ENCODE measurements around the gene PEMT. TPM values are rescaled to one million over a fixed set of nuclear protein-coding genes. Genes with fewer than 3 reads are reported as not detected.

PEMT gene
- total RNA-seq, 4 donors from 2014 or later, result 3.2 to 10.2 (median 7.1) TPM

- intact Hi-C loops (cut with DNase I; ENCODE audit: low total_unique reads) (no loop called here), in situ Hi-C loops (cut with MboI; ENCODE audit: low pct_ligation_motif_present in 1 of 4, low pct_unique_long_range_greater_than_20kb in 1 of 4, low sequenced_read_pairs in 3 of 4) (no loop called here)
- H3K27me3 ChIP-seq, result peaks cover 7% of the 10 kb centered on the region
- peak; percentile 59 for DNase-seq
- WGBS, 2 donors (ENCODE audit: low coverage in 1 of 2), result 60% methylated on average over 15 of the region's 15 CpGs; no CpG with 5 or more reads in 1 of the 2 donors
- H3K27ac ChIP-seq, result peak overlapping the region; percentile 34 to 87 (median 66)
- H3K4me1 ChIP-seq, result peaks cover 9 to 42% (median 26%) of the 10 kb centered on the region in 4 donors
- TF ChIP-seq POLR2A (IDR thresholded peaks at IDR 0.05) (no peak), EP300 (IDR thresholded peaks at IDR 0.05; ENCODE audit: low read depth) (no peak), POLR2AphosphoS5 (IDR thresholded peaks at IDR 0.05) (no peak)
- TF ChIP-seq, protein P1, sequence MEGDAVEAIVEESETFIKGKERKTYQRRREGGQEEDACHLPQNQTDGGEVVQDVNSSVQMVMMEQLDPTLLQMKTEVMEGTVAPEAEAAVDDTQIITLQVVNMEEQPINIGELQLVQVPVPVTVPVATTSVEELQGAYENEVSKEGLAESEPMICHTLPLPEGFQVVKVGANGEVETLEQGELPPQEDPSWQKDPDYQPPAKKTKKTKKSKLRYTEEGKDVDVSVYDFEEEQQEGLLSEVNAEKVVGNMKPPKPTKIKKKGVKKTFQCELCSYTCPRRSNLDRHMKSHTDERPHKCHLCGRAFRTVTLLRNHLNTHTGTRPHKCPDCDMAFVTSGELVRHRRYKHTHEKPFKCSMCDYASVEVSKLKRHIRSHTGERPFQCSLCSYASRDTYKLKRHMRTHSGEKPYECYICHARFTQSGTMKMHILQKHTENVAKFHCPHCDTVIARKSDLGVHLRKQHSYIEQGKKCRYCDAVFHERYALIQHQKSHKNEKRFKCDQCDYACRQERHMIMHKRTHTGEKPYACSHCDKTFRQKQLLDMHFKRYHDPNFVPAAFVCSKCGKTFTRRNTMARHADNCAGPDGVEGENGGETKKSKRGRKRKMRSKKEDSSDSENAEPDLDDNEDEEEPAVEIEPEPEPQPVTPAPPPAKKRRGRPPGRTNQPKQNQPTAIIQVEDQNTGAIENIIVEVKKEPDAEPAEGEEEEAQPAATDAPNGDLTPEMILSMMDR (IDR thresholded peaks at IDR 0.05), result no peak
- H3K4me3 ChIP-seq, result peak overlapping the region in 1 of 4 donors; percentile 11
- H3K36me3 ChIP-seq, result peaks cover 0 to 9% (median 3%) of the 10 kb centered on the region in 4 donors
- H3K9me3 ChIP-seq, result no peaks in the 10 kb centered on the region
Measured at GRCh38 chr17:17493249-17493985, 98.1 kb downstream of the PEMT start.

DNA sequence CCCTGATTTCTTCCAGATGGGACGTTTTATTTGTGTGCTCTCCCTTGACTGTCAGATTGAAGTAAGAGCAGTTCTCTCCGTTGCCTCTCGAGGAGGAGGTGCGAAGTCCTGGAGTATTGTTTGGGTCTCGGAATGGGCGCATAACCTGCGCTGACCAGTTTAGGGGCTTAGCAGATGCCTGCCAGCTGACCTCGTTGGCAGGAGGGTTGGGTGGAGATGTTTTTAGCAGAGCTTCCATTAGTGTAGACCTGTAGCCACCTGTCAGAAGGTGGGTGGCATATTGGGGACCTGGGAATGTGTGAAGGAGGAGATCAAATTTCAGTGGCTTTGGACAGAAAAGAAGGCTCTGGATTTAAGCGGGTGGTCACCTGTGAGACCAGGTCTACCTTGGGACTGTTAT, 98.9 kb downstream of the PEMT start:
- H3K27ac ChIP-seq, result peak overlapping the region in 1 of 4 donors; percentile 18

GRCh38 chr17:17492085-17492484, 99.4 kb downstream of the PEMT start:
- Histone ChIP-seq H3K9me3 (no peaks in the 10 kb centered on the region), H3K4me3 (no peak overlapping the region), H3K4me1 (peaks cover 9 to 36% (median 24%) of the 10 kb centered on the region in 4 donors), H3K27ac (no peak overlapping the region), H3K27me3 (peaks cover 7% of the 10 kb centered on the region), H3K36me3 (peaks cover 0 to 16% (median 4%) of the 10 kb centered on the region in 4 donors)
- DNase-seq, result no peak
- in situ Hi-C loops (cut with MboI; ENCODE audit: low pct_ligation_motif_present in 1 of 4, low pct_unique_long_range_greater_than_20kb in 1 of 4, low sequenced_read_pairs in 3 of 4), result no loop called here
- 90% methylated on average over 6 to 11 of the region's 11 CpGs for WGBS, 2 donors (ENCODE audit: low coverage in 1 of 2)
- TF ChIP-seq EP300 (IDR thresholded peaks at IDR 0.05; ENCODE audit: low read depth) (no peak), POLR2AphosphoS5 (IDR thresholded peaks at IDR 0.05) (no peak), POLR2A (IDR thresholded peaks at IDR 0.05) (no peak)
- TF ChIP-seq, protein P1 (IDR thresholded peaks at IDR 0.05), result no peak
- intact Hi-C loops (cut with DNase I; ENCODE audit: low total_unique reads), result no loop called here

More for the DNA sequence above, 98.9 kb downstream of the PEMT start:
- peaks cover 0 to 12% (median 4%) of the 10 kb centered on the region in 4 donors for H3K36me3 ChIP-seq
- H3K4me3 ChIP-seq, result no peak overlapping the region
- no peak for DNase-seq
- TF ChIP-seq EP300 (IDR thresholded peaks at IDR 0.05; ENCODE audit: low read depth) (no peak), POLR2AphosphoS5 (IDR thresholded peaks at IDR 0.05) (no peak), POLR2A (IDR thresholded peaks at IDR 0.05) (no peak)
- TF ChIP-seq, protein P1 (IDR thresholded peaks at IDR 0.05), result no peak
- intact Hi-C loops (cut with DNase I; ENCODE audit: low total_unique reads) (no loop called here), in situ Hi-C loops (cut with MboI; ENCODE audit: low pct_ligation_motif_present in 1 of 4, low pct_unique_long_range_greater_than_20kb in 1 of 4, low sequenced_read_pairs in 3 of 4) (no loop called here)
- H3K27me3 ChIP-seq, result peaks cover 7% of the 10 kb centered on the region
- 93 to 94% methylated on average over 8 to 9 of the region's 9 CpGs for WGBS, 2 donors (ENCODE audit: low coverage in 1 of 2)
- H3K9me3 ChIP-seq, result no peaks in the 10 kb centered on the region
- H3K4me1 ChIP-seq, result peaks cover 9 to 38% (median 25%) of the 10 kb centered on the region in 4 donors

DNA sequence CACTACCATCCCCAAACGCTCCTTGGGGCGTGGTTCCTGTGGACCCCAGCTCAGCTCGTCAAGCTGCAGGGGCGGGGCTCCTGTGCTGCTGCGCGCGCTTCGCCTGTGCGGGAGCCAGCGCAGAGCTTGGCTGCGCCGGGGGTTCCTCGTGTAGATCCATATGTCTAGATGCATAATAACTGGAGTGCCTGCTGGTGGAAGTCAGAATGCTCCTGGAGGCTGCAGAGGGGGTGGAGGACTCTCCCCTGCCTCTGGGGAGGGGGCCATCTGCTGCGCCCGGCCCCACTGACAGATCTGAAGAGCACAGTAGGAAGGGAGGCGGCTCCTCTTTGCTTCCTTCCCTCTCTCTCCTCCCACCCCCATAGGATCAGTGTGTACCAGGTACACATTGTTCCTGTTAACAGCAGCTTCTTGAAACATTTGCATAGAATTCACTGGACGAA, 99.9 kb downstream of the PEMT start:
- intact Hi-C loops (cut with DNase I; ENCODE audit: low total_unique reads), result no loop called here
- Histone ChIP-seq H3K36me3 (peaks cover 0 to 16% (median 4%) of the 10 kb centered on the region in 4 donors), H3K27me3 (peaks cover 7% of the 10 kb centered on the region), H3K4me3 (no peak overlapping the region), H3K27ac (no peak overlapping the region), H3K4me1 (peaks cover 9 to 33% (median 20%) of the 10 kb centered on the region in 4 donors), H3K9me3 (no peaks in the 10 kb centered on the region)
- DNase-seq, result no peak
- in situ Hi-C loops (cut with MboI; ENCODE audit: low pct_ligation_motif_present in 1 of 4, low pct_unique_long_range_greater_than_20kb in 1 of 4, low sequenced_read_pairs in 3 of 4), result no loop called here
- no peak for TF ChIP-seq POLR2AphosphoS5 (IDR thresholded peaks at IDR 0.05)
- TF ChIP-seq POLR2A (IDR thresholded peaks at IDR 0.05), result no peak
- no peak for TF ChIP-seq EP300 (IDR thresholded peaks at IDR 0.05; ENCODE audit: low read depth)
- TF ChIP-seq, protein P1 (IDR thresholded peaks at IDR 0.05), result no peak
- 83 to 90% methylated on average over 1 to 17 of the region's 17 CpGs for WGBS, 2 donors (ENCODE audit: low coverage in 1 of 2)

All from transverse colon (tissue), 4 donors.